Renal cortical epithelial cell (primary cell): Measurements from ENCODE around the gene TRIM24. TPM values are rescaled to one million over a fixed set of nuclear protein-coding genes. Genes with fewer than 3 reads are reported as not detected.

Experiments
- DNase-seq: peaks from one replicate; pipeline ENCODE4 v3.0.0-alpha.2; 2011; ENCODE audit warnings: low read depth
- total RNA-seq: library from RNA; depleted of rRNA; stranded (reverse); fragments of >200 nt; gene quantifications from 2 replicates; pipeline ENCODE4 v1.2.3, GENCODE V29; 2014

TRIM24 gene
- total RNA-seq, 1 donor from 2014 or later: 14.5 TPM

GRCh38 chr7:138579136-138579535, 119.1 kb downstream of the TRIM24 start:
- no peak for DNase-seq

- DNase-seq: no peak
Observed at GRCh38 chr7:138579671-138580070, 119.6 kb downstream of the TRIM24 start.

GRCh38 chr7:138581065-138581464, 121.0 kb downstream of the TRIM24 start:
- DNase-seq: no peak

DNA sequence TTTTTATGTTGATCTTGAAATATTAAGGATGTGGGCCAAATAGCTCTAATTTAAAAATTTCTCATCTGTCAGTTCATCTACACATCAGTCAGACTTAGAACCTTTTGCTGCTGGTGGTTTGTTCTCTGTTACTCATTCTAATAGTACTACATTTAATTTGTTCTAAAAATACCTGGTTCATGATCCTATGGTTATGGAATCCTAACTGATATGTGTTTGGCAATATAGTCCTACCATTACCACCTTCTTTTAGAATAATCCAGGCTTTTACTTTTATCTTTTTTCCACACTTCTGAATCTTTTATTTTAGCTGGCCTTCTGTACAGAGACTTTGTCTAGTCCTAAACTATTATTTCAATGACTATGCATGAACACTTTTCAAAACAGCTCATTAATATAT, 124.2 kb downstream of the TRIM24 start:
- DNase-seq: no peak

DNA sequence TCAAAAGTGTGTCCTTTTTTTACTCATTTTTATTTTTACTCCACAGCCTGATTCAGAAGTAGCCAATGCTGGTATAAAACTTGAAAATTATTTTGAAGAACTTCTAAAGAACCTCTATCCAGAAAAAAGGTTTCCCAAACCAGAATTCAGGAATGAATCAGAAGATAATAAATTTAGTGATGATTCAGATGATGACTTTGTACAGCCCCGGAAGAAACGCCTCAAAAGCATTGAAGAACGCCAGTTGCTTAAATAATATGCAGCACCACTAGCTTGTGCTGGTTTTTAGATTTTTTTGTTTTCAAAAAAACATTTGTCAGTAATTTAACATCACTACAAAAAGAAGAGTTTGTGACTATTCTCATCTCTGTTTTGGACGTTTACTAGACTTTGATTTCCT, 124.6 kb downstream of the TRIM24 start:
- no peak for DNase-seq

- DNase-seq: no peak
Observed at GRCh38 chr7:138585283-138585993, 125.4 kb downstream of the TRIM24 start.

DNA sequence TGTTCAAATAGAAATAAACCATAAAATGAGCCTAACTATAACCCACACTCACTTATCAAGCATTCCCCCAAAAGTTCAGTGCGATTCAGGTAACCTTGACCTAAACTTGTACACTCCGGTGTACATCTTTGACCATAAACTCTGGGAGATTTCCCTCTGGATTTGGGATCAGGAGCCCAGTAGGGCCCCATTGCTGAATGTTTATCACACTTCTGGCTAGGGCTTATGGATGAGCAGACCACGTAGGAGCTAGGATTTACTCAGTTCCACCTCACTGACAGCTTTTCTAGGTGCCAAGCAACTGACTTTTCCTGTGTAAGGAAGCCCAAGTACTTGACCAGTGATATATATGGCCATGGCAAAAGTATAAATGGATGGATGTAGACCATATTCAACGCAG, 127.4 kb downstream of the TRIM24 start:
- no peak for DNase-seq

DNA sequence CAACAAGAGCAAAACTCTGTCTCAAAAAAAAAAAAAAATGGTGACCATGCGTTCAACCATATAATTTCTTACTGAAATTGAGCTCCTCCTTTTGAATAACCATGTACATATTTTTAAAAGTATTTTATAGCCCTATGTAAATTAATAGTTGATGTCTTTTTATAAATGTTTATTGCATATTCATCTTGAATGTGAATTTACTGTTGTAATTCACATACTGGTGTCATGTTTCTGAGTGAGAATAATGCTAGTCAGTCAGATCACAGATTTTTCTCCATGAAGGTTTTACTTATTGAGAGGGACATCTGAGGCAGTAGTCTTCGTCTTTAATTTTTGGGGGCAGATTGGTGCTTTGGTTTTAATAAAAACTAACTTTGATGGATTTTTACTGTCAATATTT, 128.9 kb downstream of the TRIM24 start:
- DNase-seq: no peak

DNA sequence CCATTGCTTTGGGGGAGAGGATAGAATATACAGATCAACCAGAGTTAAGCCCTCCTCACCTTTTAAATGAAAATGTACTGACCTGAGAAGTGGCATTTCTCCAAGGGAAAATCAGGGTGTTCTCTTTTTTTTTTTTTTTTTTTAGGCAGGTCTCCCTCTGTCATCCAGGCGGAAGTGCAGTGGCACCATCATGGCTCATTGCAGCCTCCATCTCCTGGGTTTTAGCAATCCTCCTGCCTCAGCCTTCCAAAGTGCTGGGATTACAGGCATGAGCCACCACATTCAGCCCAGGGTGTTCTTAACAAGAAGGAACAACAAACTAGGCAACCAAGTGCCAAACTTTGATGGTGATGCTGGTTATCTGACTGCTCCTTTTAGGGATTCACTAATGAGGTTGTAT, 130.1 kb downstream of the TRIM24 start:
- DNase-seq: no peak

DNA sequence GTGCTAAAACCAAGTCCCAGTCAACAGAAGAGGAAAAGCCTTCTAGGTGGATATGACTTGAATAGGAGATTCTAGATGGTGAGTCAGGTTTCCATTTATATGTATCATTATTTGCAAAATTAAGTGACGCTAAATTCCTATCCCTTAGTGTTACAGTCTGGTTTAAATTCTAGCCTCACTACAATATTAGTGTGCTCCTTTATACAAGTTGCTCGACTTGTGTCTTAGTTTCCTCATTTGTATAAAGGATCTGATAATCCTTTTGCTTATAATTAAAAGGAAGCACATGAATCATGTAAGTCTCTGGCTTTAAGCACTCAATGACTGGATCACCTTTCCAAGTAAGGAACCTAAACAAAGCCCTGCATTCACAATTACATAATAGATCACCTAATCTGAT, 135.4 kb downstream of the TRIM24 start:
- DNase-seq: peak; percentile 1

DNA sequence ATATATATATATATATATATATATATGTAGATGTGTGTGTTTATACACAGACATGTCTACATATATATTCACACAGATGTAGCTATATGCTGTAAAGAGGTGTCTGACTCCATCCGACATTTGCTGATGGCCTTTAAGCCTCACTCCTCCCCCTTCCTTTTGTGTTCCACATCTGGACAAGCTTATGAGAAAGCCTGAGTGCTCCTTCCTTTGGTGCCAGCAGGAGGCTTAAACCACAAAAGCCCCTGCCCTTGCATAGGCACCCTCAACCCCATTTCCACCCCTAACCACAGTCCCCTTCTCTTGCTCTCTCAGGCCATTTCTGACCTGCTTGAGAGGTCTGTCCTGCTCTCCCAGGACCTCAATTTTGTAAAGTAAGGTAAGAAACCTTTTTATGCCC, 142.4 kb downstream of the TRIM24 start:
- DNase-seq: no peak

DNA sequence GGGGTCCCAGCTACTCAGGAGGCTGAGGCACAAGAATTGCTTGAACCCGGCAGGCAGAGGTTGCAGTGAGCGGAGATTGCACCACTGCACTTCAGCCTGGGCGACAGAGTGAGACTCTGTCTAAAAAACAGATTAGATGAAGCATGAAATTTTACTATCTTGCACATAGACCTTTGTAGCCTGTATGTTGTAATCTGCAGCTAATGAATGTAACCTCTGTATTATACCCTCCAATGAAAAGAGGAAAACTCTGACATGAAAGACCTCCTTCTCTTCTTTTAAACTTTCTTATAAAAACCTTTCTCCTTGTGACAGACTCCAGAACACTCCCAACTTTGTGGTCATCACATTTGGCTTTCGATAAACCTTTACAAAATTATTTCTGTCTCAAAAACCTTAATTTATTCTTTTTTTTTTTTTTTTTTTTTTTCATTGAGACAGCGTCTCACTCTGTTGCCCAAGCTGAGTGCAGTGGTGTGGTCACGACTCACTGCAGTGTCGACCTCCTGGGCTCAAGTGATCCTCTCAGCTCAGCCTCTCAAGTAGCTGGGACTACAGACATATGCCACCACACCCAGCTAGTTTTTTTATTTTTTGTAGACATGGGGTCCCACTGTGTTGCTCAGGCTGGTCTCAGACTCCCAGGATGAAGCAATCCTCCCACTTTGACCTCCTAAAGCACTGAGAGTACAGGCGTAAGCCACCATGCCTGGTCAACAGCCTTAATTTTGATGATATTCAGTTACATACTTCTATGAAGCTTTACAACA, 143.7 kb downstream of the TRIM24 start:
- DNase-seq: peak; percentile 43

GRCh38 chr7:138606236-138606635, 146.2 kb downstream of the TRIM24 start:
- DNase-seq: no peak

DNA sequence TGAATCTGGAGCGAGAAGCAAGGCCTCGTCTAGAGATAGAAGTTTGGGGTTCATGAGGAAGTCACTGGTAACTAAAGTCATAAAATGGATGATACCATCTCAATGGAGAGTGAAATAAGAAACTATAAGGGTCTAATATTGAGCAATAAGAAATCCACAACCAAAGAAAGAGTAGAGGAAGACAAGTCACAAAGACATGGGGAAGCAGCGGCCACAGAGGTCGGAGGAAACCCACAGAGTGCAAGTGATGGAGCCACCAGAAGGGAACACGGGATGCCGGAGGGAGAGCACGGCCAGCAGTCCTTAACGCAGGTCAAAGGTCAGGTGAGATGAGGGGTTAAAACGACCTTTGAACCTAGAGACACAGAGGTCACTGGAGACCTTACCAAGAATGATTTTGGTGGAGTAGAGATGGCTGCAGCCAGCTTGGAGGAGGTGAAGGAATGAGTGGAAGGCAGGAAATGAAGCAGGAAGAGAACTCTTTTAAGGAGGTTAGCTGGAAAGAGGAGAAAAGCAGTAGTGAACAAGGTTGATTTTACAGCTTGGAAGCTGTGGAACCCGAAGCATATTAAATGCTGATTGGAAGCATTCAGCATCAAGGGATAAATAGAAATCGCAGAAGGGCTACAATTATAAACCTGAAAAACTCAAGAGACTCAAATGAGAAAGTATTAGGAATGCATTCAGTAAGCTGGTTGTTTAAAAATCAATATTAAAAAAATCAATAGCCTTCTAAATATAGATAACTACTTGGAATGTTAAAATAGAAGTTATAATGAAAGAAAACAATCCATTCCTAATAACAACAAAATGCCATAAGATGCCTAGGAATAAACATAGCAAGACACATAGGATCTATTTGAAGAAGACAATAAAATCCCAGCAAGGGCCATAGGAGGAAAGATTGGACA, 147.4 kb downstream of the TRIM24 start:
- DNase-seq: no peak

GRCh38 chr7:138608275-138608674, 148.2 kb downstream of the TRIM24 start:
- DNase-seq: no peak

DNA sequence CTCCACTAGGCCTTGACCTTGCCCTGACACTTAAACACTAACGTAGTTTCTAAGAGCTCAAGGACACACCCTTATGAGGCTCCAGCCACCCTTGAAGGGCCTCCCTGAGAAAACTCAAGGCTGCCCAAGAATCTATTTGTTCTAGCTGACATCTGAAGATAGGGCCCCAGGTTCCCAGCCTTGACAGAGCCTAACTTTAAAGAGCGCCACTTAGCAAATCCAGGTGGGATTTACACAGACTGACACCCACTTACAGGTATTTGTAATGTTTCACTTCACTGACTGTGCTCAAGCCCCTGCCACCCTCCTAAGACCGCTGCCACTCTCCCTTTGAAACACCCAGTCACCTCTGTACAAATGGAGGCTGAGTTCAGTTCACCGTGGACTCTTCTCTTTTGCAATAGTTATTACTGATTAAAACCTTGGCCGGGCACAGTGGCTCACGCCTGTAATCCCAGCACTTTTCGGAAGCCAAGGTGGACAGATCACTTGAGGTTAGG, 150.7 kb downstream of the TRIM24 start:
- no peak for DNase-seq

DNA sequence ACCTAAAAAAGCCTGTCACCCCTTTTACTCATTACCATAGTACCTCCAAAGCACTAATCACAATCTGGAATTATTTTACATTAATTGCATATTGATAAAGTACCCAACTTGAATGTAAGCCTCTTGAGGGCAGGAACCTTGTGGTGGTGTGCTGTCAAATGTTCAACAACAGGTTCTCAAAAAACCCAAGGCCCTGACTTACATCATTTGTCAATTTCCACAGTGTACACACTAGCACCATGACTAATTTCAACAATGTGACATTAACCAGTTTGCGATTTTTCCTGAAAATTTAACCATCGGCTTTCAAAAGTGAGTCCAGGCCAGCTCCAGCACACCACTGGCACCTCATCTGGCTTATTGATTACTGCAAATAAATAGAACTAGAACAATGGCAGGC, 153.6 kb downstream of the TRIM24 start:
- no peak for DNase-seq

GRCh38 chr7:138616085-138616484, 156.0 kb downstream of the TRIM24 start:
- no peak for DNase-seq

- no peak for DNase-seq
Observed at GRCh38 chr7:138618506-138618905, 158.4 kb downstream of the TRIM24 start.

- peak; percentile 61 for DNase-seq
Observed at GRCh38 chr7:138618933-138619332, 158.9 kb downstream of the TRIM24 start.

DNA sequence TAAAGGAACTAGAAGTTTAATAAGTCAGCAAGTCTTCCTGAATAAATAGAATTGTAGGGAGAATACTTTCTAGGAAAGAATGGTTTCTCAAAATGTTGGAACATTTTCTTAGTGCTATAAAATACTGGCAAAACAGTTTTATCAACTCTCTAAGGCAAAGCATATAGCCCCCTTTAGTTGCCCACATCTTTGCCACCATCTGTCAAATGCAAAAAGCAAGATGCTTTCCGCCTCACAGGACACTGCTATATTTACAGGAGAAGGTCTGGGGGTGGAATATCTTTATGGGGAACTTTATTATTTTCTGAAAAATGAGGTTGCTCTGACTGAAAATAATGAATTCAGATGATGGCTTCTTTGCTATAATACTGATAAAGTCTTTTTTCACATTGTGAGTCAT, 162.8 kb downstream of the TRIM24 start:
- no peak for DNase-seq
